NCI-H748 treated with DMSO at 0.1 percent for 48 hours (cell line): ENCODE measurements around the gene OR4D2.

Experiments used
- DNase-seq: peaks from one replicate; lab custom pipeline; 2025; lab: John Stamatoyannopoulos, UW

The OR4D2 gene

DNA sequence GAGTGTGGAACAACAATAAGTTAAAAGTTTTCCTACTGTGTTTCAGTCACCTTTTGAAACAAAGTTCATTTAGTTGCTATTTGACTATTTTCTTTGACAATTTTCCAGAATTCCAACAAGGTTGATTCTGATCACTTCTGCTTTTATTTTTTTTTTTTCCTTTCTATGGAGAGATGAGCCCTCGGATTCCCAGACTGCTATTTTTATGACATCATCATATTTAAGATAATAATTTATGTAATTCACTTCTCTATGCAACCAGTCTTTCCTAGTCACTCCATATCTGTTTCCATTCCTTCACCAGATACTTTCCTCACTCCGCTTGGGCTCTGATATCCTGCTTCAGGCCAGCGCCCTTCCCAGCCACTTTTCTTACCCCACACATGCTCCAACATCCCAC is 8.1 kb downstream of the OR4D2 start:
- no peak for DNase-seq

DNA sequence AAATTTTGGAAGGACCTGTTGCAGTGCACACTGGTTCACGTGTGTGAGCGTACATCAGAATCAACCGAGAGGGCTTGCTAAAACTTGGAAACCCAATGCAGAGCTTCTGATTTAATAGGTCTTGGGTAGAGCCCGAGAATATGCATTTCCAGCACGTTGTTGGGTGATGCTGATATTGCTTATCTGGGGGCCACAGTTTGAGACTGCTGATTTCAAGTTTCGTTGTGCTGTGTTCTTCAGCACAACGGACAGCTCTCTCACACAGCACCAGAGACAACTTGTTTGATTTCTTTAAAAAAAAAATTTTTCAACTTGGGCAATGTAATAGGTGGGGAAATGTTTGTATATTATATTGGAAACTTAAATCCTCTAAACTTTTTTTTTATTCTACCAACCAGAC is 9.4 kb downstream of the OR4D2 start:
- no peak for DNase-seq

DNA sequence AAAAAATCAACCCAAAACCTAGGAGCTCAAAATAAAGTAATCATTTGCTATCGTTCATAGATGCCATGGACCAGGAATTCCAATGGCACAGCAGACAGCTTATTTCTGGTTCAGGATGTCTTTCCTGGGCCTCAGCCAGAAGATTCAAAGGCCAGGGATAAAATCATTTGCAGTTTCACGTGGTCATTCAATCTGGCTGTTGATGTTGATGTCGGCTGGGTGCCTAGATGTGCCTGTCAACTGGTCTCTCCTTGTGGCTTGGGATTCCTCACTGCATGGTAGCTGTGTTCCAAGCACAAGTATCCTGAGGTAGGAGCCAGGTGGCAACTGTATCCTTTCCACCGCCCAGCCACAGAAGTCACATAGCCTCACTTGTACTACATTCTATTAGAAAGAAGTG is 15.0 kb downstream of the OR4D2 start:
- no peak for DNase-seq

DNA sequence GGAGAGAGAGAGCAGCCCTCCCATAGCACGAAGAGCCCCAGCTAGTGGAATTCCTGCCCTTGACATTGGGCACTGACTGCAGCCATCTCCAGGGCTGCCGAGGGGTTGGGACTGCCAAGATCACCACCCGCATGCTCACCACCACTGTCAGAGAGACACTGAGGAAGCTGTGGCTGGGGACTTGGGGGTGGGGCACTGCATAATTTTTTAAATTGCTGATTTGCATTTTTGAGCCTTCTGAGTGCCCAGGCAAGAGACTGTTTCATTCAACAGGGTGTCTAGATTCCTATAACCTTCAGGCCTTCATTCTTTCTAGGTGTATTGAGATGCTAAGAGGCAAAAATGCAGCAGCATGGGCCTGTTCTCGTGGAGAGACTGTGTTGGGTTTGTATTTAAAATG is 16.7 kb downstream of the OR4D2 start:
- no peak for DNase-seq

DNA sequence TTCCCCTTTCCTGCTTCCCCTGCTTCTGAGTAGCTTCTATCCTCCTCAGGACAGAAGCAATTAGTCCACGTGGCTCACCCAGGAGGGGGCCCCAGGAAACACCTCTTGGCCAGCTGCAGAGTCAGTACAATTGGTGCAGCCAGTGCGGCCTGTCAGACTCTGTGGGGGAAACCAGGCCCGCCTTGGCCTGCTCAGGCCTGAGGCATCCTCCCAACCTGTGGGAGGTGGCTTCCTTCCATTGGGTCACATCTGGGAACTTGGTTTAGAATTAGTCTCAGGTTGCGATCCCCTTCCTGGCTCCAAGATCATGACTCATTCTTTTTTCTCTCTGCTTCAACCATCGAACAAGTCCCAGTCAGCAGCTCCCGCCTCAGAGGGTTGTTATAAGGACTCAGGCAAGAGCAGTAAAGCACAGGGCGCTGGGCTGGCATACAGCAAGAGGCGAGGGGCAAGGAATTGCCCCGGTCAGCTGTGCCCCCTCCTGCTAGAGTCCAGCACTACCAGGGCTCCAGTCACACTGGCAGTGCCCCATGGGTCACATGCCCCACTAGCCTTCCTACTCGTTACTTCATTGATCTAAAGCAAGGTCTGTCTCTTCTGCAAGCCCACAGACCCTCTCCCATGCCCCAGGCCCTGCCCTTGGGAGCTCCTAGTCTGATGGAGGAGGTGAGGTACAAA is 17.7 kb downstream of the OR4D2 start:
- no peak for DNase-seq

DNA sequence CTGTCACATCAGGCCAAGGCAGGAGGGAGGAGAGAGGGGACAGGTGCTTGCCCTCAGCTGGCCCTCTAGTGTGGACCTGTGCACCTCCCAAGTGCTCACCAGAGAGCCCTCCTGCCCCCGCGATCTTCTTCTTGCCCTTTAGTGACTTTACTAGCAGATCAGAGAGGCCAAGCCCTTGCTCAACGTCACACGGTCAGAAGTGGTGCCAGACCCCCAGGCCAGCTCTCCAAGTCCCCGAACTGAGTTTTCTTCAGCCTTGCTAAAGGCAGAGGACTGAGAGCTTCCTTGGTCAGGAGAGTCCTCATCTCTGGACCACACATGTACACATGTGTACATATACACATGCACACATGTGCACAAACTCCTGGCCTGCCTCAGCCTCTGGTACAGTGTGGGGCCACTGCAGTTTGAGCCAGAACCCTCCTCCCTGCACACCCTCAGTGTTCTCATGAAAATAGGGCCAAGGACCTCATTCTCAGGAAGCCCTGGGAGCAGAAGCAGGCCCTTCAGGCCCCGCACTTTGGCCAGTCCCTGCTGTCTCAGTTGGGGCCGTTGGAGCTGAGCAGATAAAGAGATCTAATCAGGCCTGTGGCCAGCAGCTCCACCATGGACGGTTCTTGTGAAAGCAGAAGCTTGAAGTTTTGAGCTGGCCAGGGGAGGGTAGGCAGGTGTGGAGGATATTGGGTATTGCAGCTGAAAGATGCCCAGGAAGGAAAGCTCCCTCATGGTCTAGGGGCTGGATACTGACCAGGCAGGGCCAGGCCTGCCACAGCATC is 18.4 kb downstream of the OR4D2 start:
- DNase-seq: no peak

DNA sequence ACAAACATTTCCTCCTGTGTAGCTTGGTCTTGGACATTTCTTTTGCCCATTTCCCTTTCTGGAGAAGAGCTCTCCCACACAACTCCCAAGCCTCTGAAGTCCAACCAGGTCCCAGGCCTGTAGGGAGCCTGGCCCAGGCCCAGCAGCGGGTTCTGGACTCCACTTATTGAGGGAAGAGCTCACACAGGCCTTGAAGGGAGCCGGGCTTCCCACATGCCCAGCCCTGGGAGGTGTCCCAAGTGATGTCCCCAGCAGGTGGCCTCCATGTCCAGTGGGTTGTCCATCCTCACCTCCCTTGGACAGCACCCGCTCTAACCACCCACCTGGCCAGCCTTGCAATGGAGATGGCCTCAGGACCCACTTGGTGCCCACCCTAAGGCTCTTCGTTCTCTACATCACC is 19.8 kb downstream of the OR4D2 start:
- DNase-seq: no peak

DNA sequence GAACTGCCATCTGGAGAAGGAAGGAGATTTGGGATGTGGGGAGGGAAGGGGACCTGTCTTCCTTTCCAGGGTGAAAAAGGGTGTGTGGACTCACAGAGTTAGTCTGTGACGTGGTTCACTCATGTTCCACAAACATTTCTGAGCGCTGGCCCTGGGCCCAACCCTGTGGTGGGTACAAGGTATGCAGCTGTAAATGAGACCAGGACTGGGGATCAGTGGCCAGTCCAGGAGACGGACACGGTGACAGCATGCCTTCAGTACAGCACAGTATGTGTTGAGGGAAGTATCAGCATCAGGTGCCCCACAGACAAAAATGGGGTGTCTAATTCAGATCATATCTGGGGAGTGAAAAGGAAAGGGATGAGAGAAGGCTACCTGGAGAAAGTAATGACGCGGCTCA is 20.3 kb downstream of the OR4D2 start:
- DNase-seq: no peak

DNA sequence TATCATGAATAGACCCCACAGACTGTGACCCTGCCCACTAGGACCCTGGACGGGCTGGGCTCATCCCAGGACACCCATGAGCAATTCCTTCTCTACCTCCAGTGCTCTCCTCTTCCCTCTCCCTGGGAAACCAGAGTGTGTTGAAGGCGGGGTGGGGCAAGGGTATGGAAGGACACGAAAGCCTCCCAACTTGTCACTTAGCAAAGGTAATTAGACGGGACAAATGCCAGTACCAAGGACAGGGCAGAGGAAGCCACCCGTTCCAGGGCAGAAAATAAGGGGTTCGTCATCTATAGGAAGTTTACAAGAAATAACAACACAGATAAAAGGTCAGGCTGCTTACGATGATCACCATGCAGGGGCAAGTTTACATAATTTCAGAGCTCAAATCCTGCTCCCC is 20.9 kb downstream of the OR4D2 start:
- DNase-seq: no peak

DNA sequence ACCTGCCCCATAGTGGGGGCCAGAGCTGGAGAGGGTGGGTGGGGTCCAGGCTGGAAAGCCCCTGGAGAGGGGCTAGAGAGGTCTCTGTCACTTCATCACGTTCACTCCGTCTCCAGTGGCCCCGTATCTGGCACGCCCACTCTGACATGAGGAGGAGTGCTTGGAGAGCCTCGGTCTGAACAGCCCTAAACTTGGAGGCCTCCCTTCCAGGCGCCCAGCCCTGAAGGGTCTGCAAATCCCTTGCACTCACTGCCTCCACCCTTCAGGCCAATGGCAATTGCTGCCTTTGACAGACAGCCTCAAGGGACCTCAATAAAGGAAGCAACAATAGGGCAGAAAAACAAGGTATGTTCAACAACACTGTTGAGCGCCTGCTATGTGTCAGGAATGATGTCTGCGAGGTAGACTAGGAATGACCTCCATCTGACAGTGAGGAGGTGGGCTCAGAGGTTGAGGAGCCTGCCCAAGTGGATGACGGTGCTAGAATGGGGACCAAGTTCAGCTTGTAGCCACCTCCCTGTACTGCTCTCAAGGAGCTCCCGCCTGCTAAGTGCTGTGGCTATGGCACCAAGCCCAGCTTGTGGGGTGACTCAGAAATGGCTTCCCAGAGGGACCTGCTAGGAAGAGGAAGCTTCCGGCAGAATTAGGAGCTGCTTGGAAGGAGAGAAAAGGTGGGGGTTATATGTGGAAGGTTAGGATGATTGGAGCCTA is 22.8 kb downstream of the OR4D2 start:
- no peak for DNase-seq

DNA sequence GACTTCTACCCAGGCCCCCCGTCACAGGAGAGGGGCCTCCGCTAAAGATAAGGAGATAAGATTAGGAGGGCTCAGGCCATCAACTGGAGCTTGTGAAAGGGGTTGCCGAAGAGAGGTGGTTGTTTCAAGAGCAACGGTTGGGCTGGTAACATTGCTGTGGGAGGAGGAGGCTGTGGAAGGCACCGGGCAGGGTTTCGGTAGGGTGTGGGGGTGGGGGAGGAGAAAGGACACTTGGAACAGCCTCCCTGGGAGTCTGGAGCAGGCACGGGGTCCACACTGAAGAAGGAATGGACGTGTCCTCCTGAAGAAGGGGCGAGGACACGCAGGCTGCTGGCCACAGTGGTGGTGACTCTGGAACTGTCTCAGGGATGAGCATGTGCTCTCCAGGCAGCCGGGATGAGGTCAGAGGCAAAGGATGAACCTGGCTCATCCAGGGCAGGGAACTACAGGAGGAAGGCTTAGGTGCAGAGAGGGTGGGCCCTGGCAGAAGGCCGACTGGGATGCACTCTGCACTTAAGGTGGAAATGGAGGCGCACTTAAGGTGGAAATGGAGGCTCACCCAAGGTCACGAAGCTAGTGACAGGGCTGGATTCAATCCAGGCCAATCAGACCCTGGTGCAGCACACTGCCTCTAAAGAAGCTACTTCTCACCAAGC is 24.6 kb downstream of the OR4D2 start:
- DNase-seq: no peak

DNA sequence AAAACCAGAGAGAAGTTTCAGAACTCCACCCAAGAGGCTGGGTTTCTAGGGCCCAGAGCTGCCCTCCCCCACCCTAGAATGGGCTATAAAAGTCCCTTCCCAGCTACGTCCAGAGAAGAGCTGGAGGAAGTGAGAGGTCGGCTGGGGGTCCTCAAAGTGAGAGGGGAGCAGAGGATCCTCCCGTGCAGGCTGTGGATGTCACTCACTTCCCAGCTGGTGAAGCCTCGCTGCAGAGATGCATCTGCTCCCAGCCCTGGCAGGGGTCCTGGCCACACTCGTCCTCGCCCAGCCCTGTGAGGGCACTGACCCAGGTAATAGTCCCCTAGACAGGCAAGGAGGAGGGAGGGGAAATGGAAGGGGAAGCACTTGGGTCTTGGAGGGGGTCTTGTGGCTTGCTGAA is 25.8 kb downstream of the OR4D2 start, which contains the start of gene EPX:
Gene EPX (plus strand): TSS at position 115 of the 400 bp plus-strand sequence. CDS start 121 bp downstream, at position 236.
- no peak for DNase-seq

DNA sequence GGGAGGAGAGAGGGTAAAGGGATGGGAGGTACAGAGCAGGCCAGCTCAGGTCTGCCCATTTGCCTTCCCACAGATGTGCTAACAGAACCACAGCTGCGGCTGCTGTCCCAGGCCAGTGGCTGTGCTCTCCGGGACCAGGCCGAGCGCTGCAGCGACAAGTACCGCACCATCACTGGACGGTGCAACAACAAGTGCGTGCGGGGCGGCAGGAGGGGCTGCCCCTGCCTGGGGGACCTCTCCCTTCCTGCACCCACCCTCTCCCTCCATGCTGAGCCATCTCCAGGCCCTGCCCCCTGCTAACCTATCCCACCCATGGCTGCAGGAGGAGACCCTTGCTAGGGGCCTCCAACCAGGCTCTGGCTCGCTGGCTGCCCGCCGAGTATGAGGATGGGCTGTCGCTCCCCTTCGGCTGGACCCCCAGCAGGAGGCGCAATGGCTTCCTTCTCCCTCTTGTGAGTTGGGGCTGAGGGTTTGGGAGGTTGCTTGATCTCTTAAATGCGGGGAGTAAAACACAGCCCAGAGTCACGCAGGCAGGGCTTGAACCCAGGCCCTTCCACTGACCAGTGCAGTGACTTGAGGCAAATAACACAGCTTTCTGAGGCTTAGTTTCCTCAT is 27.0 kb downstream of the OR4D2 start:
- no peak for DNase-seq

DNA sequence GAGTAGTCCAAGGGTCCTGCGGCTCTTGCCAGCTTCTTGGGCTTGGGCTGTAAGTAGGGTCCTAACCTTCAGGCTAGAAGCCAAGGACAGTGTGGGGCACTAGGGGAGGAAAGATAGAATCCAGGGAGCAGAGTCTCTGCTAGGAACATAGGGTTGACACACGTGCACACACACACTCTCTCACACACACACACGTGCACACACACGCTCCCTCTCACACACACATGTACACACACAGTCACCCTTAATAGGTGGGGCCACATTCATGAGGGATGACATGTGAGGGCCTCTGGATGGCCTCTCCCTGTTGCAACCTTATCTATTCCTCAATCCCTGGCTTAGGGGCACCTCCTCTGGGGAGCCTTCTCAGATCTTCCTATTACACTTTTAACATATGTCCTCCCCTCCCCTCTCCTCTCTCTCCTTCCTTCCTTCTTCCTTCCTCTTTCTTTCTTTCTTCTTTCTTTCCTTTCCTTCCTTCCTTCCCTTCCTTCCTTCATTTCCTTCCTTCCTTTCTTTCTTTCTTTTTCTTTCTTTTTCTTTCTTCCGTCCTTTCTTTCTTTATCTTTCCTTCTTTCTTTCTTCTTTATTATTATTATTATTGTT is 28.8 kb downstream of the OR4D2 start:
- no peak for DNase-seq

DNA sequence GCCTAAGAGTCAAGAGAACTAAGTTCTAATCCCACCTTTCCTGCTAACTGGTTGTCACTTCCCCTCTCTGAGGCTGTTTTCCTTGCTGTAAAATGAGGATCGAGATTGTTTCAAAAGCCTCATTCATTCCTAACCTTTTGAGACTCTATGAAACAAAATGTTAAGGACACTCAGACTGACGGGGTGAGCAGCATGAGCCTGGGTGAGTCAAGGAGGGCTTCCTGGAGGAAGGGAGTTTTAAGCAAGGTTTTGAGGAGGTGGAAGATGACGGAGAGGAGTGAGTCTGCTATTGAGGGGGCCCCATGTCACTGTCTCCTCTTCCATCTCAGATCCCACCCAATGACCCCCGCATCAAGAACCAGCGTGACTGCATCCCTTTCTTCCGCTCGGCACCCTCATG is 29.8 kb downstream of the OR4D2 start:
- no peak for DNase-seq

DNA sequence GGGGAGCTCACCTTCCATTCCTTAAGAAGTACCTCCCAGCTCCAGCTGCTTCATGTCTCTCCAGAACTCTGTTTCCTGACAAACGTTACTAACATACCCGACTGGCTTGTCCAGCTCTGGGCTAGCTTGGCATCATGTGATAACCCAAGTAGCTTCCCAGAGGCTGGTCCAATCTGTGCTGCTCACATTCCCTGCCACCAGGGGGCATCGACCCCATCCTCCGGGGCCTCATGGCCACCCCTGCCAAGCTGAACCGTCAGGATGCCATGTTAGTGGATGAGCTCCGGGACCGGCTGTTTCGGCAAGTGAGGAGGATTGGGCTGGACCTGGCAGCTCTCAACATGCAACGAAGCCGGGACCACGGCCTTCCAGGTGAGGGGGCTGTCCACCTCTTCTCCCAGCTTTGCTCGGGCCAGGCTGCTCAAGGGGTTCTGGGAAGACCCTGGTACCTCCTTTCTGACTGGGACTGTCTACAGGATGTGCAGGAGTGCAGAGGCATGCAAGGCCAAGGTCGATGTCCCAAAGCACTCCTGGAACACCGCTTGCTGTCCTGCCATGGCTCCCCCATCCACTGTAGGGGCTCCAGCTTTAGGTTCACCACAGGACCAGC is 33.3 kb downstream of the OR4D2 start:
- peak; percentile 58 for DNase-seq

DNA sequence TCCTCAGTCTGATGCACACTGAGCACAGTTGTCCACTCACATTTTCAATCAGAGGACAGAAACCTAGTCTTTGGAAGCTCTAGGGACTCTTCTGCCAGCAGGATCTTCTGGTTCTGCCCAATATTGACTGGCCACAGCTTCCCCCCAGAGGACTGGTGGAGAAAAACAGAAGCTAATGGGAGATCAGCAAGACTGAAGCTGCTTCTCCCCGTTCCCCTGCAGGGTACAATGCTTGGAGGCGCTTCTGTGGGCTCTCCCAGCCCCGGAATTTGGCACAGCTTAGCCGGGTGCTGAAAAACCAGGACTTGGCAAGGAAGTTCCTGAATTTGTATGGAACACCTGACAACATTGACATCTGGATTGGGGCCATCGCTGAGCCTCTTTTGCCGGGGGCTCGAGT is 36.1 kb downstream of the OR4D2 start:
- no peak for DNase-seq

DNA sequence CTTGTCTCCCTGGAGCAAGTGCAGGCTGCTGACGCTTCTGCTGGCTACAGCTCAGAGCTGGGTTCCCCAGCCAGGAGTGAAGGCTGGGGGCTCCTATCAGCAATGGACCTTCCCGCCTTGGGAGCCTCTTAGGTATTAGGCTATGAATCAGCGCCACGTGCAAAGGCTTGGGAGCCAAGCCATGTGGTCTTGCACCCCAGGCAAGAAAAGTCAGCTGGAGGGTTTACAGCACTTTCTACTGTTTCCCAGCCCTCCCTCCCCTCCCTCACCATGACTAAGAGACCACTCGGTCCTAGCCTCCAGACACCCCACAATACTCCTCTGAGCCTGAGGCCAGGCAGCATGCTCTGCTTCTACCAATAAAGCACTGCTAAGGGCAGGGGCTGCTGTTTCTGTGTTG is 38.0 kb downstream of the OR4D2 start:
- no peak for DNase-seq

DNA sequence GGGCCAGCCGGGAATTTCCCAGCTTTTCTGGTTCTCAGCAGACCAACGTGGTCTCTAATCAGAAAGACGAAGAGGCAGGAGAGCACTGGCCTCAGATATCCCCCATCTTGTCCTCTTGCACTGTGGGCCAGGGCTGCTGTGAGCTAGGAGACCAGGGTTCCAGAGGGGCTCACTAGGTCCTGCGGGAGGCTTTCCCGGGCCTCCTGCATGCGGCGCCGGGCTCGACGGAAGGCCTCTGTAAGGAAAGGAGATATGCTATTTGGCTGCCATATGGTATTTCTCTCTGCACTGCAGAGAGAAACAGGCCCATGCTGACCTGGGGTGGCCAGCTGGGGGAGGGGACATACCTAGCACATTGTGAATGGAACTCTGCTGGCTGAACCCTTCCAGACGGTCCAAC is 39.2 kb downstream of the OR4D2 start:
- DNase-seq: no peak

DNA sequence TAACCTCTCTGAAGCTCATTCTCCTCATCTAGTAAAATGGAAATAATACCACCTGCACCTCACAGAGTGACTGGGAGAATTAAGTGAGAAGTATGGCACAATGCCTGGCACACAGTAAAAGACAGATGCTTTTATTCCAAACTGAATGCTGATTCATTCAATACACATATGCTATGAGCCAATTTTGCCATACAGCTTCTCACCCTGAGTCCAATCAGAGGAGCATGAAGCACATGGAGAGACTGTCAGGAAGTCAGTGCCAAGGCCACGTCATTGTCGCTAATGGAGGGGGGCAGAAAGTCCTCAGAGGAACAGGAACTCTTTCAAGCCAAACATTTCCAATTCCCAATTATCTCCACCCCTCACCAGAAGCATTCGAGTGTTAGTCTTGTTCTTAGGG is 40.7 kb downstream of the OR4D2 start:
- DNase-seq: no peak

DNA sequence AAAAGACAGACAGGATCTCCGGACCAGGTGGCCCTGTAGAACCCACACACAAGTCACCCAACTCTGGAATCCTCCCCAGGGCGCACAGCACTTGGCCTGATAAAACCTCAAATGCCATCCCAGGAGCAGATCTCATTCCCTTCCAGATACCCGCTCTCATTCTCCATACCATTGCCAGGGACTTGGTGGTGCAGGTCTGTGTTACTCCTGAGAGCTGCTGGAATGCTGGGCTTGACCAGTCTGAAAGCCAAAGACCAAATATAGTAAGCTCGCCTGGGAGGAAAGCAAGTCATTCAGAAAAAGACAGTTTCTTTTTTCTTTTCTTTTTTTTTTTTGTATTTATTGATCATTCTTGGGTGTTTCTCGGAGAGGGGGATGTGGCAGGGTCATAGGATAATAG is 41.6 kb downstream of the OR4D2 start:
- DNase-seq: no peak
